ENCODE measurements around the gene TMEM132D. TPM values are rescaled to one million over a fixed set of nuclear protein-coding genes. Genes with fewer than 3 reads are reported as not detected.

The TMEM132D gene
- total and polyA plus RNA-seq, 2 of the 8 experiments (the other 6 are each of a cell fraction or from before 2014, with no cell fraction given), result 3.5 to 10.1 TPM

DNA sequence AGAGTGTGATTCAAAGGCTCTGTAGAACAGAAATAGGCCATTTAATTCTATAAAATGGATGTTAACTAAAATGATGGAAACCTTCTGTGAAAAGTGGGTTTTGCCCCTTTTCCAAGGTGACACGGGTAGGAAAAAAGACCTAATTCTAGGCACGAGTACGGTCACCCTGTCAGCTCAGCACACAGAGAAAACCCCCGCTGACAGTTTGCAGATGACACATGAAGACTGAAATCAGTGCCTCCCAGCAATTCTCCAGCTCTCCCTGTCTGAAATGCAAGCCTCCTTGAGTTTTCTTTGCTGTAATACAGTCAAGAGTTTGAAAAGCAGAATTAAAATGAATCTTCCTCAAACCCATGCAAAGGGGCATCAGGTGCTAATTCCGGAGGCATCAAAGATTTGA lies 230.0 kb downstream of the TMEM132D start:
- Histone ChIP-seq H3K27me3 (replicated peaks in 1 of 4; ENCODE audit: control insufficient read depth in 3 of 4, extremely low read depth in 1 of 4, insufficient read depth in 3 of 4, low read length in 3 of 4) (no peaks in the 10 kb centered on the region), H3K56ac (replicated peaks; ENCODE audit: insufficient read length, low read depth, low read length) (no peak overlapping the region), H3K79me1 (ENCODE audit: low read depth, low read length) (no peaks in the 10 kb centered on the region), H4K8ac (ENCODE audit: extremely low read depth, insufficient read depth, low read length) (no peak overlapping the region), H3K23me2 (ENCODE audit: low read depth, low read length) (no peaks in the 10 kb centered on the region; the same call in 1 of the 2 replicates), H3K14ac (ENCODE audit: insufficient read length) (no peak overlapping the region), H3K79me2 (ENCODE audit: control insufficient read depth in 1 of 2, insufficient read depth in 2 of 2, low read length in 2 of 2) (no peaks in the 10 kb centered on the region), H3K36me3 (ENCODE audit: control insufficient read depth in 2 of 4, insufficient read depth in 4 of 4, low read length in 3 of 4) (no peaks in the 10 kb centered on the region), H2AK5ac (ENCODE audit: low read depth, low read length) (no peak overlapping the region), H2BK120ac (replicated peaks; ENCODE audit: low read depth, low read length) (no peak overlapping the region), H2AFZ (ENCODE audit: low read length) (no peak overlapping the region), H3K18ac (ENCODE audit: extremely low read depth, low read length) (no peak overlapping the region), H2BK12ac (ENCODE audit: low read depth, low read length) (no peak overlapping the region), H2BK15ac (ENCODE audit: low read length) (no peak overlapping the region), H3K9me3 (ENCODE audit: insufficient read depth in 2 of 2, low read depth in 1 of 2, low read length in 1 of 2) (peaks cover 0 to 2% of the 10 kb centered on the region in 2 experiments; a peak in 1 of 4 replicates), H3K4me1 (replicated peaks in 1 of 4; ENCODE audit: control insufficient read depth in 3 of 4, insufficient read depth in 4 of 4, low read length in 3 of 4) (peaks cover 0 to 6% (median under 1%) of the 10 kb centered on the region in 4 experiments; a peak in 1 of 7 replicates), H3K4ac (replicated peaks; ENCODE audit: insufficient read length, low read depth, low read length) (no peak overlapping the region), H4K5ac (ENCODE audit: insufficient read length, low read depth, low read length) (no peak overlapping the region), H3K27ac (ENCODE audit: low read depth, low read length) (no peak overlapping the region), H2BK5ac (ENCODE audit: low read depth, low read length) (no peak overlapping the region), H3K23ac (ENCODE audit: insufficient read length) (no peak overlapping the region), H3K4me2 (ENCODE audit: insufficient read depth in 1 of 2, low read depth in 2 of 2, low read length in 2 of 2) (no peak overlapping the region), H3K9ac (replicated peaks in 1 of 4; ENCODE audit: extremely low read depth in 1 of 4, low read depth in 3 of 4, low read length in 3 of 4) (no peak overlapping the region), H2BK20ac (ENCODE audit: low read length) (no peak overlapping the region), H4K91ac (replicated peaks; ENCODE audit: insufficient read length, low read length) (no peak overlapping the region), H3K4me3 (ENCODE audit: extremely low read depth in 1 of 4, insufficient read depth in 2 of 4, low read depth in 3 of 4, low read length in 4 of 4) (no peak overlapping the region), H4K20me1 (replicated peaks in 1 of 2; ENCODE audit: control insufficient read depth in 1 of 2, insufficient read depth in 2 of 2, low read length in 2 of 2) (no peaks in the 10 kb centered on the region)
- FAIRE-seq (no peak), DNase-seq (ENCODE audit: low read depth in 1 of 2, low spot score in 2 of 2) (no peak)
- POLR2A ChIA-PET (ENCODE audit: partially characterized antibody), result no interaction called here
- 87% methylated on average over 5 of the region's 5 CpGs; no CpG with 5 or more reads in 1 of the 2 experiments for WGBS, 2 experiments (ENCODE audit: extremely low coverage in 1 of 2, insufficient coverage in 1 of 2, insufficient read length in 1 of 2, insufficient replicate concordance in 2 of 2, low coverage in 1 of 2, low lambda C conversion rate in 2 of 2, missing lambda C conversion rate in 1 of 2)
- CTCF ChIA-PET (ENCODE audit: partially characterized antibody), result no interaction called here
- no peak for TF ChIP-seq ZNF274 (IDR thresholded peaks at IDR 0.05; ENCODE audit: borderline replicate concordance, extremely low read depth, low read length)
- TF ChIP-seq POLR2A (IDR thresholded peaks at IDR 0.05; ENCODE audit: control extremely low read depth in 1 of 2, low read depth in 2 of 2, low read length in 2 of 2), result no peak
- TF ChIP-seq CHD2 (IDR thresholded peaks at IDR 0.05; ENCODE audit: low read length), result no peak
- TF ChIP-seq MAFK (IDR thresholded peaks at IDR 0.05; ENCODE audit: low read depth, low read length), result no peak
- no peak for TF ChIP-seq GABPA (IDR thresholded peaks at IDR 0.05; ENCODE audit: borderline replicate concordance, insufficient read depth, low read length)
- TF ChIP-seq RAD21 (IDR thresholded peaks at IDR 0.05 in 1 of 2, conservative IDR thresholded peaks at IDR 0.05 in 1 of 2; ENCODE audit: low read depth in 2 of 2, low read length in 2 of 2), result no peak
- no peak for TF ChIP-seq HDAC2 (IDR thresholded peaks at IDR 0.05; ENCODE audit: borderline replicate concordance in 1 of 2, low read depth in 2 of 2, low read length in 2 of 2)
- TF ChIP-seq, protein P1, sequence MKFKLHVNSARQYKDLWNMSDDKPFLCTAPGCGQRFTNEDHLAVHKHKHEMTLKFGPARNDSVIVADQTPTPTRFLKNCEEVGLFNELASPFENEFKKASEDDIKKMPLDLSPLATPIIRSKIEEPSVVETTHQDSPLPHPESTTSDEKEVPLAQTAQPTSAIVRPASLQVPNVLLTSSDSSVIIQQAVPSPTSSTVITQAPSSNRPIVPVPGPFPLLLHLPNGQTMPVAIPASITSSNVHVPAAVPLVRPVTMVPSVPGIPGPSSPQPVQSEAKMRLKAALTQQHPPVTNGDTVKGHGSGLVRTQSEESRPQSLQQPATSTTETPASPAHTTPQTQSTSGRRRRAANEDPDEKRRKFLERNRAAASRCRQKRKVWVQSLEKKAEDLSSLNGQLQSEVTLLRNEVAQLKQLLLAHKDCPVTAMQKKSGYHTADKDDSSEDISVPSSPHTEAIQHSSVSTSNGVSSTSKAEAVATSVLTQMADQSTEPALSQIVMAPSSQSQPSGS (IDR thresholded peaks at IDR 0.05; ENCODE audit: low read length), result no peak
- TF ChIP-seq PHF8 (conservative IDR thresholded peaks at IDR 0.05; ENCODE audit: low read depth, low read length), result no peak
- TF ChIP-seq SRF (IDR thresholded peaks at IDR 0.05; ENCODE audit: low read depth, low read length), result no peak
- TF ChIP-seq, protein P2, sequence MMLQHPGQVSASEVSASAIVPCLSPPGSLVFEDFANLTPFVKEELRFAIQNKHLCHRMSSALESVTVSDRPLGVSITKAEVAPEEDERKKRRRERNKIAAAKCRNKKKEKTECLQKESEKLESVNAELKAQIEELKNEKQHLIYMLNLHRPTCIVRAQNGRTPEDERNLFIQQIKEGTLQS (IDR thresholded peaks at IDR 0.05; ENCODE audit: insufficient read depth, low read depth, low read length), result no peak
- no peak for TF ChIP-seq KDM4A (IDR thresholded peaks at IDR 0.05; ENCODE audit: low read depth, low read length, severe bottlenecking)

All from H1 (cell line).